Bone marrow (tissue), 2 donors: ENCODE data around the gene MPC2.

ENCODE experiments used
- DNase-seq, 2 donors: peaks; one replicate each; lab custom pipeline; 2025; lab: John Stamatoyannopoulos, UW

MPC2 gene

GRCh38 chr1:167936930-167937708 is at the start of gene MPC2:
MPC2 (minus strand) TSS chr1:167937072; CDS start chr1:167935841, 1,231 bp downstream.
- DNase-seq, result peak; percentile 45 to 49

GRCh38 chr1:167984886-167985489 is 48.1 kb upstream of the MPC2 start:
- no peak for DNase-seq

GRCh38 chr1:167983797-167984420 is 47.0 kb upstream of the MPC2 start:
- no peak for DNase-seq

GRCh38 chr1:167981933-167982332 is 45.1 kb upstream of the MPC2 start:
- no peak for DNase-seq

GRCh38 chr1:167977245-167977644 is 40.4 kb upstream of the MPC2 start:
- DNase-seq, result no peak

GRCh38 chr1:167974698-167975097 is 37.8 kb upstream of the MPC2 start:
- no peak for DNase-seq

GRCh38 chr1:167973832-167974231 is 37.0 kb upstream of the MPC2 start:
- no peak for DNase-seq

- DNase-seq, result no peak
These were observed 31.7 kb upstream of the MPC2 start for GRCh38 chr1:167968569-167968968.

- no peak for DNase-seq
These were observed 29.2 kb upstream of the MPC2 start for GRCh38 chr1:167966050-167966449.

GRCh38 chr1:167964646-167965045 is 27.8 kb upstream of the MPC2 start:
- no peak for DNase-seq

GRCh38 chr1:167957710-167958109 is 20.8 kb upstream of the MPC2 start:
- no peak for DNase-seq

GRCh38 chr1:167955915-167956314 is 19.0 kb upstream of the MPC2 start:
- DNase-seq, result no peak

GRCh38 chr1:167950569-167950968 is 13.7 kb upstream of the MPC2 start:
- no peak for DNase-seq

GRCh38 chr1:167949785-167950184 is 12.9 kb upstream of the MPC2 start:
- DNase-seq, result no peak

- DNase-seq, result no peak
These were observed 10.9 kb upstream of the MPC2 start for GRCh38 chr1:167947733-167948132.

- no peak for DNase-seq
These were observed 6.7 kb upstream of the MPC2 start for GRCh38 chr1:167943541-167943940.

GRCh38 chr1:167940264-167940663 is 3.4 kb upstream of the MPC2 start:
- no peak for DNase-seq

- no peak for DNase-seq
These were observed 1.3 kb upstream of the MPC2 start for GRCh38 chr1:167938080-167938636.

GRCh38 chr1:167937709-167938010 is 788 bp upstream of the MPC2 start:
- no peak for DNase-seq

GRCh38 chr1:167936068-167936929 is 573 bp downstream of the MPC2 start, which contains the start of gene DCAF6:
DCAF6 (plus strand) TSS chr1:167936683; CDS start chr1:167936912, 229 bp downstream.
- DNase-seq, result peak; percentile 87 to 96

- DNase-seq, result peak in 1 of 2 donors; percentile 19
These were observed 1.4 kb downstream of the MPC2 start for GRCh38 chr1:167935216-167936067.
